ENCODE results near the gene RSPH4A.

GRCh38 chr6:116580198-116580597 lies 36.1 kb upstream of the RSPH4A start:
- no peak for TF ChIP-seq POLR2A (IDR thresholded peaks at IDR 0.05)
- TF ChIP-seq CTCF (IDR thresholded peaks at IDR 0.05), result no peak
- TF ChIP-seq EP300 (IDR thresholded peaks at IDR 0.05), result no peak

Measured in upper lobe of left lung (tissue), 4 donors.